ENCODE results near the gene TCF12.
"Not testable (repeated sequence)": the region's sequence is repeated elsewhere in the genome, so short reads cannot be mapped to it uniquely, and the experiment has no call there.

Gene TCF12

GRCh38 chr15:57097919-57098543 lies 179.6 kb downstream of the TCF12 start:
- DNase-seq = not testable (repeated sequence)

DNA sequence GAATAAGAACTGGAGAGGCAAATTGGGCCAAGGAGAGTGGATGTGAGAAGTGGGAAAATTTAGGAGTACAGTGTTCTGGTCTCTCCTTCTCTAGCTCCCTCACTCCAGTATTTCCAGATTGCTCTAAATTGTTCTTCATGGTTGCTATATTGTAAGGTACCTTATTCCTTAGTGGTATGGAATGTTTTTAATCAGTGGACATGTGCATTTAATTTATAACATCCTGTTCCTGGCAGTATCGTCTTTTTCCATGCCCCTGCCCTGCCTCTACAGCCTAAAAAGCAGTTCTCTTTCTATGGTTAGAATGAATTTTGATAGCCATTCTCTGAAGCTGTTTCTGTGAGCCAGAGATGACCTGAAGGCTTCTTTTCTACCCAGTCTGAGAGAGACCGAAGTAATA lies 180.5 kb downstream of the TCF12 start:
- DNase-seq = no peak

- DNase-seq = no peak
These were observed 181.7 kb downstream of the TCF12 start for GRCh38 chr15:57100136-57100539.

DNA sequence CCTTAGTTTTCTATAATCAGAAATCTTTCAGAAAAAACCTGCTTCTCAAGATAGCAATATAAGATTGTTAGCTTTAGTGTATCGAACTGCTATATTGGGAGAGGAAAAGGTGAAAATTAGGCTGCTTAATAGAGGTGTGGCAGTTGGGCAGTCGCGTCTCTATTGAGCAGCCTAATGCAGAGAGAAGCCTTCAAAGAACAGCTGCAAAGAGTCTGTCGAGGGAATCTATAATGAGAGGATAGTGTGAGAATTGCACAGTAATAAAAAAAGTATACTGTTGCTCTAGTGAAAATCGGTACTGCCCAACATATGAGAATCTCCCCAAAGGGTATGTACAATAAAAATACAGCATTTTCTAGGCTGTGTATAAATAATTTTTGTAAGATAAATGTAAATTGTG lies 184.4 kb downstream of the TCF12 start:
- no peak for DNase-seq

GRCh38 chr15:57108296-57108695 lies 189.9 kb downstream of the TCF12 start:
- no peak for DNase-seq

DNA sequence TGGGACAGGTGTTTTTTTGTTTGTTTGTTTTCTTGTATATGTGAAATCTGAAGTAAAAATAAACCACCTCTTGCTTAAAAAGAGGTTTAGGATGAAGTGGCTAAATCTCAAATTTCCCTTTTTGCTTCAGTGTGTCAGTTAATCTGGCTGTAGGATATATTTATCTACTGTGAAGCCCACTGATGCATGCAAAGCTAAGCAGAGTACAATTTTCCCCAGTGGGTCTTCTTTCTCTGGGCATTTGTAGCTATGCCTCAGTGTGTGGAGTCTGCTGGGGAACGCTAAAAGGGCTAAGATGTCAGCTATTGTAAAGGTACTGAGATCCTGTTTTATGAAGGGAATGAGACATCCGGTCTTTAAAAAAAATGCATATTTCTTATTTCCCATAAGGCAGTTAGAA lies 190.6 kb downstream of the TCF12 start:
- DNase-seq = no peak

DNA sequence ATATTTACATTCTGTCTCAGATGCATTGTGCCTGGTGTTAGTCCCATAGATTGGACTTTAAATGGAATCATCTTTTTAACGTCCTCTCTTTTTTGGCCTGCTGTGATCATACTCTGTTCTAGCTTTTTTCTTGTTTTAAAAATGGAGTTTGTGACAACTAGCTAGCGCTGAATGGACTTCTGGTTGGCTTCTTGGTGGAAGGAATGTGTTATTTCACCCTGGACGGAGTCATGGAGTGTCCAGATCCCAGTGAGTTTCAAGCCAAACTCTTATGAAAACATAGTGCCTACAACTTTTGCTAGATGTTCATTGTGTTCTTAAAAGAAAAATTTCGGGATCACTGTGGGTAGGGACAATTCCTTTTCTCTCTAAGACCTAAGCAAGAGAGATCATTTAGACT lies 192.6 kb downstream of the TCF12 start:
- DNase-seq = no peak

DNA sequence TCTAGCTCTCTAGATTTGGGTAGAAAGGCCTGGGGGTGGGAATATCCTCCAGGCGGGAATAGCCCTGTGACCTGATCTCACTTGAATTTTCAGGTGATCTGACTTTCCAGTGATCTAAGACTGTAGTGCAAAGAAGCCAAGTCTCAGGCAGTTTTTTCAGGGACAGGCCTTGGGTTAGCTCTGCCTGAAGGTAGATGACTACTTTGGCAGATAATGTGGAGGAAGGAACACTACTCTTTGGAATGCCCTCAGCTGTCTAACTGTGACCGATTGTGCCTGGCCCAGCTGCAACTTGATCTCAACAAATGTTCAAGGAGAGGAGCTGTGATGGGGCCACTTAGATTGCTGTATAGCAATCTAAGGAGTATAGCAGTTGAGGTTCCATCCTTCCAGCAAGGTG lies 193.7 kb downstream of the TCF12 start:
- DNase-seq = no peak

DNA sequence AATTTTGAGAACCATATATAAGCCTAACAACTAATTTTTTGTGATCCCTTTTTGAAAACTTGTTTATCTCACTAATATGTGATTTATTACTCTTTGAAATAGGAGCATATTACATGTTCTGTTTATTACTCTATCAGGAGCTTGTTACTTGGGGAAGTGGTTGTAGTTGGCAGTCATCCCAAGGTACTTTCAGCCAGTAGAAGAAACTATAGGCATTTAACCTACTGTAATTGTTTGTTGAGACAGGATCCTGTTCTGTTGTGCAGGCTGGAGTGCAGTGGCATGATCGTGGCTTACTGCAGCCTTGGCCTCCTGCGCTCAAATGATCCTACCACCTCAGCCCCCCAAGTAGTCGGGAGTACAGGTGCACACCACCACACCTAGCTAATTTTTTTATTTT lies 195.6 kb downstream of the TCF12 start:
- DNase-seq = no peak

- no peak for DNase-seq
These were observed 199.8 kb downstream of the TCF12 start for GRCh38 chr15:57118013-57118799.

- DNase-seq = no peak
These were observed 203.8 kb downstream of the TCF12 start for GRCh38 chr15:57122080-57122840.

- no peak for DNase-seq
These were observed 205.6 kb downstream of the TCF12 start for GRCh38 chr15:57124036-57124435.

GRCh38 chr15:57129064-57129463 lies 210.6 kb downstream of the TCF12 start:
- no peak for DNase-seq

- DNase-seq = no peak
These were observed 212.5 kb downstream of the TCF12 start for GRCh38 chr15:57130956-57131355.

DNA sequence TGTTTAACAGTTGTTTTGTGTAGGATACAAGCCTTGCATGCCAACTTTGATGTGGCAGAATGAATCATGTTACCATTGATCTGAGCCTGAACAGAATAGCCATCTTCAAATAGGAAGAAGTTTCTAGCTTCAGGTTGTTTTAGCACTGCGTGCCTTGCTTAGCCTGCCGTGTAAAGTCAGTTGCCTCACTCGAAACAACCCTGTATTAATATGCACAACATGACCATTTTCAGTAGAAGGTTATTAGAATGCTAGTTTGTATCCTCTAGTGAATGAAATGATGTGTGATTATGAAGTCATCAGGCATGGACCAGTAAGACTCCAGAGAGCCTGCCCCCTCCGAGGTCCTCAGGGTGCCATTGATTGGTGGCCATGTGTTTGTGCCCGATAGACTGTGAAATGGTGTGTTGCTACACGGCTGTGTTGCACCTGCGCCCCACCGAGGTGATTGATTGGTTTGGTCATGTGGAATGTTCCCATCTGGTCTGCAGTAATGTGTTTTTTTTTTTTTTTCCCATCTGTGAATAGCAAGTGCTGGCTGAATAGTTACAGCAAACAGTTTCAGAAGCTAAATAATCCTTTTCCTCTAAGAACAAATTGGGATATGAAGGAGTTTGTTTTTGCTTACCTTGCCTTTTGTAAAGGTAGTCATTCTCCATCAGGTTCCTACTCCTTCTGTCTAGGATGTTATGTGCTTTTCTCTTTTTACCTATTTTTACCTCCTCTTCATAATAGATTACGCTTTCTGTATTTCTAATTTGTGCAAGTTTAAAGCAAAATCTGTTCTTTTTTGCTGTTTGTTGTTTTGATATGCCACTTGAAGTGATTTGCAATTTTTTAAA lies 214.9 kb downstream of the TCF12 start:
- peak; percentile 3 for DNase-seq

- DNase-seq = no peak
These were observed 215.7 kb downstream of the TCF12 start for GRCh38 chr15:57134071-57134605.

DNA sequence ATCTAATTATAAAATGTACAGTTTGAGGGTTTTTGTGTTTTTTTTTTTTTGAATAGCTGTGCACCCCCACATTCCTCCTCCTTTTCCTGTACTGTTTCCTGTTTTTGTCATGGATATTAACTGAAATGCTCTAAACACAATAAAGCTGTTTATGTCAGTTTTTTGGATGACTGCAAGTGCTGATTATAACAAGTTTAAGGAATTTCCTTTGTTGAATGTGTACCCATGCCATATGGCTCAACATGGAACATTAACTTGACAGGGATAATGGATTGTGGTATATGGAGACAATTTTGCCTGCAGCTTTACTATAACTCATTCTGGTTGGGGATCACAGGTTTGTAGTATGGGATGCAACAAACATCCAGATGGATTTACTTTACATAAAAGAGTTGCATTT lies 216.4 kb downstream of the TCF12 start:
- no peak for DNase-seq

DNA sequence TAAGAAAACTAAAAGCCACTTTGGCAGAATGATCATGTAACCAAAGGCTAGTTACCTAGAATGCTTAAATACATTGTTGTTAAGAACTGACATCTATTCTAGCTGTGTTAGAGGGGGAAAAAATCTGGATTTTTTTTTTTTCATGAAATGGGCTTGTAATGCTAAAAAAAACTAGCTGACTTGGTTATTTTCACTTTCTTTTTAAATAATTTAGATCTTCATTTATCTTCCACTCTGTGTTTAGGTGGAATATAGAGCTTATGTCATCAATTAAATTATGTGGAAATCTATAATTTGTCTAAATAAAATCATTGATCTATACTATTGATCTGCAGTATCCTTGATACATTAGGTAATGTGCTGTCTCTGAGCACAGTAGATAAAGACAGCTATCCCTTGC lies 217.4 kb downstream of the TCF12 start:
- no peak for DNase-seq

DNA sequence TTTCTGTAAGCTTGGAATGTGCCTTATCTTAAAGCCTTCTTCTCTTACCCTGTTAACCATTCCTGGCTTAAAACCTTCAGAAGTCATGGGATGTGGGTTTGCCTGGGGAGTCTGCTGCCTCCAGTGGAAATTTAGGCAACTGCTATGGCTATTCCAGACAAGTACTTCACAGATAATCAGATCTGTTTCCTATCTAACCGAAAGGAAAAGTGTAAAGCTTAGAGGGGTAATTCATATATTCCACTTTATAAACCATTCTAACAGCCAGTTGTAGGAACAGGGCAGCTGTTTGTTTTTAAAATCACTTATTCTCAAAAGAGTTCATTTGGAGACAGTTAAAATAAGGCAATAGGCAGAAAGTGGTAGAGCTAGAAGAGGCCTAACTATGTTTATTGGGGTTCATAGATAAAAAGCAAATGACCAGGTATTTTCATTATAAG lies 219.9 kb downstream of the TCF12 start:
- no peak for DNase-seq

- DNase-seq = no peak
These were observed 225.2 kb downstream of the TCF12 start for GRCh38 chr15:57143511-57144078.

DNA sequence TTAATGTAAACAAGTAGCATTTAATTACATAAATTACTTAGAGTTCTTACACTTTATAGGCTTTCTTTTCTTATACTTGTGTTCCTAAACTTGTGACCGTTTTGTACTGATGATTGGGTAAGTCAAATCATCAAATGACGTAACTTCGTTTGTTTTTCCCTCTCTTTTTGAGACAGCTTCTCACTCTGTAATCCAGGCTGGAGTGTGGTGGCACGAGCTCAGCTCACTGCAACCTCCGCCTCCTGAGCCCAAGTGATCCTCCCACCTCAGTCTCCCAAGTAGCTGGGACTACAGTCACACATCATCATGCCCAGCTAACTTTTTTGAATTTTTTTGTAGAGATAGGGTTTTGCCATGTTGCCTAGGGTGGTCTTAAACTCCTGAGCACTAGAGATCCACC lies 226.0 kb downstream of the TCF12 start:
- no peak for DNase-seq

DNA sequence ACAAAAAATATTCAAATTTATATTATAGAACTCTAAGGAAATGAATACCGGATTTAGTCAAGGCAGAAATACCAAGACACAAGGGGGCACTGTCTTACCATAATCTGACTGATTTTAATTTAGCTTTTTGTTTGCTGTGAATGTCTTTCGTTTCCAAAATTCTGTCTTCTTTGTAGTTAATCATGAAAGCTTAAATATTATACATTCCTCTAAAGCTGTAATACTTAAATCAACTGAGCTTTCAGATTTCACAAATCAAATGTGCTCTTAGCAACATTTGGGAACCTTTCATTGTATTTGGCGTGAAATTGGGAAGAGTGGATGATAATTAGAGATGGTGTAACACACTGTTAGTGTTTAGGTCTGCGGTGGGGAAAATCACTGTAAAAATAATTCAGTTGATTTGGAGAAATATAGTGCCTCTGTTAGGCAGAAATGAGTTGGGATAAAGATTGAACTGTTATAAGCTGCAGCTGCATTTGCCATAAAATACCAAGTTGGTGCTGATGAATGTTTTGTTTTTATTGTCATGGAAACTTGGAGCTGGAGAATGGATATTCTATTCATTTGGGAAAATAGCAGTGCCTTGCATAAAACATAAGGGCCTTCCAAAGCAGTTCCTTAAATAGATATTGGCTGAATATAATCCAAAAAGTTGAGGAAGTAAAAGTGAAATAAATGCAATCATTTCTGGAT lies 228.2 kb downstream of the TCF12 start:
- DNase-seq = no peak
